AML-193 (cell line): Measurements from ENCODE around the gene MORN5.
A peak's percentile ranks its signal among the peaks of the same experiment; 100 is the strongest.
"Not testable (repeated sequence)": the region's sequence is repeated elsewhere in the genome, so short reads cannot be mapped to it uniquely, and the experiment has no call there.

ENCODE experiments used
- DNase-seq, 2 experiments: peaks; one replicate each; lab custom pipeline; 2025; lab: John Stamatoyannopoulos, UW

MORN5 gene

GRCh38 chr9:122159026-122159924, at the start of gene MORN5, which contains the start of gene NDUFA8:
Gene MORN5, plus strand, starts transcription at chr9:122159908. Its CDS starts 65 bp downstream, at chr9:122159973.
Gene NDUFA8, minus strand, starts transcription at chr9:122159779. Its CDS starts 102 bp downstream, at chr9:122159677.
- DNase-seq = peak; percentile 79 to 87

- no peak for DNase-seq
Observed at GRCh38 chr9:122110100-122110833, 49.4 kb upstream of the MORN5 start.

GRCh38 chr9:122111413-122112085, 48.2 kb upstream of the MORN5 start:
- DNase-seq = no peak

GRCh38 chr9:122112238-122112637, 47.5 kb upstream of the MORN5 start:
- no peak for DNase-seq

- DNase-seq = no peak
Observed at GRCh38 chr9:122113574-122113973, 46.1 kb upstream of the MORN5 start.

GRCh38 chr9:122115176-122116035, 44.3 kb upstream of the MORN5 start:
- DNase-seq = no peak

GRCh38 chr9:122116040-122116439, 43.7 kb upstream of the MORN5 start:
- DNase-seq = no peak

- no peak for DNase-seq
Observed at GRCh38 chr9:122116448-122117173, 43.1 kb upstream of the MORN5 start.

- not testable (repeated sequence) for DNase-seq
Observed at GRCh38 chr9:122117241-122117640, 42.5 kb upstream of the MORN5 start.

- DNase-seq = no peak
Observed at GRCh38 chr9:122118343-122119165, 41.2 kb upstream of the MORN5 start.

GRCh38 chr9:122119166-122119521, 40.6 kb upstream of the MORN5 start:
- DNase-seq = no peak

- no peak for DNase-seq
Observed at GRCh38 chr9:122119721-122120120, 40.0 kb upstream of the MORN5 start.

- DNase-seq = no peak
Observed at GRCh38 chr9:122120316-122121071, 39.2 kb upstream of the MORN5 start.

GRCh38 chr9:122121391-122121790, 38.3 kb upstream of the MORN5 start:
- DNase-seq = no peak

GRCh38 chr9:122121931-122122330, 37.8 kb upstream of the MORN5 start:
- DNase-seq = no peak

GRCh38 chr9:122122468-122122867, 37.2 kb upstream of the MORN5 start:
- DNase-seq = no peak

- DNase-seq = peak; percentile 37 to 52
Observed at GRCh38 chr9:122122903-122123632, 36.6 kb upstream of the MORN5 start.

- DNase-seq = no peak
Observed at GRCh38 chr9:122124048-122124447, 35.7 kb upstream of the MORN5 start.
